Bone marrow (tissue), 2 donors: ENCODE measurements around the gene PTRH1.

Experiments
- DNase-seq, 2 donors: peaks; one replicate each; lab custom pipeline; 2025; lab: John Stamatoyannopoulos, UW

Gene PTRH1

GRCh38 chr9:127720031-127720864, 4.8 kb upstream of the PTRH1 start:
- no peak for DNase-seq

GRCh38 chr9:127717766-127718165, 2.3 kb upstream of the PTRH1 start:
- no peak for DNase-seq

GRCh38 chr9:127716412-127716811, 949 bp upstream of the PTRH1 start:
- no peak for DNase-seq

- DNase-seq = no peak
These were observed 453 bp downstream of the PTRH1 start for GRCh38 chr9:127714951-127715469.

- no peak for DNase-seq
These were observed 1.3 kb downstream of the PTRH1 start for GRCh38 chr9:127714020-127714750.

- DNase-seq = no peak
These were observed 2.6 kb downstream of the PTRH1 start for GRCh38 chr9:127712867-127713266.

- no peak for DNase-seq
These were observed 3.1 kb downstream of the PTRH1 start for GRCh38 chr9:127712371-127712770.

GRCh38 chr9:127711831-127712274, 3.6 kb downstream of the PTRH1 start:
- no peak for DNase-seq

- no peak for DNase-seq
These were observed 4.2 kb downstream of the PTRH1 start for GRCh38 chr9:127711226-127711701.

GRCh38 chr9:127710204-127710783, 5.2 kb downstream of the PTRH1 start:
- no peak for DNase-seq

- no peak for DNase-seq
These were observed 6.4 kb downstream of the PTRH1 start for GRCh38 chr9:127708952-127709587.

GRCh38 chr9:127707766-127708165, 7.7 kb downstream of the PTRH1 start:
- no peak for DNase-seq

GRCh38 chr9:127706836-127707241, 8.6 kb downstream of the PTRH1 start, which contains the start of gene CFAP157:
Gene CFAP157 (plus strand): TSS chr9:127706988. CDS start chr9:127707032, 44 bp downstream.
- DNase-seq = no peak

- DNase-seq = no peak
These were observed 9.7 kb downstream of the PTRH1 start for GRCh38 chr9:127705577-127706379.

GRCh38 chr9:127703289-127703946, 12.0 kb downstream of the PTRH1 start:
- no peak for DNase-seq

GRCh38 chr9:127700594-127701255, 14.7 kb downstream of the PTRH1 start:
- no peak for DNase-seq

- no peak for DNase-seq
These were observed 15.3 kb downstream of the PTRH1 start for GRCh38 chr9:127700140-127700539.

- DNase-seq = peak; percentile 62 to 69
These were observed 16.3 kb downstream of the PTRH1 start for GRCh38 chr9:127698985-127699670.

- no peak for DNase-seq
These were observed 17.1 kb downstream of the PTRH1 start for GRCh38 chr9:127698386-127698785.
